K562 (cell line): Measurements from ENCODE around the gene JPT2. TPM values are rescaled to one million over a fixed set of nuclear protein-coding genes. Genes with fewer than 3 reads are reported as not detected.
A peak's percentile ranks its signal among the peaks of the same experiment; 100 is the strongest.

Experiments
- CBFA2T2 ChIP-seq: fragments of 450-650 bp; conservative IDR thresholded peaks from 2 replicates; pipeline ENCODE4 v1.6.1; 2017; ENCODE audit warnings: mild to moderate bottlenecking
- IRF2 ChIP-seq: sonication (generic); formaldehyde crosslinking; IDR thresholded peaks from 2 replicates; pipeline ENCODE4 v1.8.1; 2022; ENCODE audit warnings: mild to moderate bottlenecking, missing genetic modification reagents
- XRCC5 ChIP-seq: fragments of 200-400 bp; formaldehyde crosslinking; IDR thresholded peaks from 2 replicates; pipeline ENCODE4 v1.6.1; 2017; ENCODE audit warnings: low read depth, mild to moderate bottlenecking, low read length
- ZNF23 ChIP-seq: fragments of 250-450 bp; sonication (Bioruptor Pico); IDR thresholded peaks from 2 replicates; pipeline ENCODE4 v1.4.0; 2020; ENCODE audit warnings: mild to moderate bottlenecking
- ZNF263 ChIP-seq: sonication (generic); formaldehyde crosslinking; IDR thresholded peaks from 2 replicates; pipeline ENCODE4 v1.8.0; 2022; ENCODE audit warnings: mild to moderate bottlenecking, missing genetic modification reagents, borderline replicate concordance
- ZNF347 ChIP-seq: fragments of 450-650 bp; formaldehyde crosslinking; IDR thresholded peaks from 2 replicates; pipeline ENCODE4 v1.4.0; 2020; ENCODE audit warnings: low read depth, mild to moderate bottlenecking, moderate library complexity
- polyA plus RNA-seq, 8 experiments: library from polyadenylated mRNA; depleted of rRNA in 4 of 8; stranded (reverse) in 5 of 8; unstranded in 3 of 8; fragments of >200 nt; fragmentation: Nextera tagmentation in 2 of 8; fragmentation: Illumina TruSeq in 1 of 8; extraction: Ambion mirVana in 2 of 8; extraction: Trizol in 1 of 8; gene quantifications; 2 replicates each; pipeline versions ENCODE4 v1.2.1 to v1.2.3, GENCODE V29; 2011 to 2014; ENCODE audit warnings: inconsistent platforms in 1 of 8, missing spikeins in 1 of 8
- total RNA-seq, 7 experiments: library from RNA; depleted of rRNA in 6 of 7; stranded (reverse); fragments of >200 nt in 6 of 7; fragmentation: Illumina TruSeq in 2 of 7; extraction: Trizol in 2 of 7; gene quantifications; 2 replicates each; pipeline versions ENCODE4 v1.2.1 to v1.2.3, GENCODE V29; 2011 to 2021; ENCODE audit warnings: low replicate concordance in 1 of 7
- TF ChIP-seq, protein P1 (sequence below), 2 experiments: fragments of 450-650 bp; IDR thresholded peaks; 2 replicates each; pipeline ENCODE4 v1.6.1; 2018; ENCODE audit warnings: mild to moderate bottlenecking in 2 of 2, low read depth in 1 of 2; ENCODE audit not compliant: partially characterized antibody in 2 of 2
- TF ChIP-seq, protein P2 (sequence below): sonication (generic); formaldehyde crosslinking; IDR thresholded peaks from 2 replicates; pipeline ENCODE4 v1.9.0; 2022; ENCODE audit warnings: mild to moderate bottlenecking, missing genetic modification reagents
- TF ChIP-seq, protein P3 (sequence below): sonication (generic); formaldehyde crosslinking; IDR thresholded peaks from 2 replicates; pipeline ENCODE4 v1.4.0; 2020; ENCODE audit warnings: mild to moderate bottlenecking, missing genetic modification reagents
- TF ChIP-seq, protein P4 (sequence below), 2 experiments: fragments of 450-650 bp in 1 of 2; sonication (generic) in 1 of 2; formaldehyde crosslinking in 1 of 2; IDR thresholded peaks; 2 replicates each; pipeline versions ENCODE4 v1.7.1 to v1.9.0; 2016 to 2022; ENCODE audit warnings: inconsistent platforms in 1 of 2, mild to moderate bottlenecking in 1 of 2, missing genetic modification reagents in 1 of 2

The JPT2 gene
- total and polyA plus RNA-seq, 9 of the 15 experiments (the other 6 are each of a cell fraction or from before 2014, with no cell fraction given), result 25.5 to 133 (median 106) TPM

DNA sequence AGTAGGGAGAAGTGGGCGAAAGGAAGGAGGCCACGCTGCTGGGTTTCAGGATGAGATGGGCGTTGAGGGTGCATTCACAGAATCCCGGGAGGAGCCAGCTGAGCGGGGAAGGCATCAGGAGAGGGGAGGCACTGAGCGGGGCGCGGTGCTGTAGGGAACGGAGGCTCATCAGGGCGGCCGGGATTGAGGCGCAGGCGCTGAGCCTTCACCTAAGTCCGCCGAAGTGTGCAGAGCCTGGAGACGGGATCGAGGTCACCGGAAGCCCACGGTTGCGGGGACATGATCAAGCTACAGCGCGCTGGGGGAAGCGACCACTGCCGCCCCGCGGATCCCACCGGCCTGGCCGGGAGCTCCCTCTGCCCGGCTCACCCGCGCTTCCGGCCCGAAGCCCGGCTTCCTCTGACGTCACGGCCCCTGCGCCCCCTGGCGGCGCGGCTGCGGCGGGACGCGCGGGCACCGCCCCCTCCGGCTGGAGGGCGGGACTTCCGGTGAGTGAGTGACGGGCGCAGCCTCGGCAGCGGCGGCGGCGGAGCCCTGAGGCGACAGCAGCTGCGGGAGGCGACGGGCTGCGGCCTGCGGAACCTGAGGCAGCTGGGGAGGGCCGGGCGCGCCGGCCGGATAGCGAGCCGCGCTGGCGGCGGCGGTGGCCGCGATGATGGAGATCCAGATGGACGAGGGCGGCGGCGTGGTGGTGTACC lies 27.8 kb downstream of the JPT2 start, which contains the start of gene MAPK8IP3 (continued):
- TF ChIP-seq, protein P1, sequence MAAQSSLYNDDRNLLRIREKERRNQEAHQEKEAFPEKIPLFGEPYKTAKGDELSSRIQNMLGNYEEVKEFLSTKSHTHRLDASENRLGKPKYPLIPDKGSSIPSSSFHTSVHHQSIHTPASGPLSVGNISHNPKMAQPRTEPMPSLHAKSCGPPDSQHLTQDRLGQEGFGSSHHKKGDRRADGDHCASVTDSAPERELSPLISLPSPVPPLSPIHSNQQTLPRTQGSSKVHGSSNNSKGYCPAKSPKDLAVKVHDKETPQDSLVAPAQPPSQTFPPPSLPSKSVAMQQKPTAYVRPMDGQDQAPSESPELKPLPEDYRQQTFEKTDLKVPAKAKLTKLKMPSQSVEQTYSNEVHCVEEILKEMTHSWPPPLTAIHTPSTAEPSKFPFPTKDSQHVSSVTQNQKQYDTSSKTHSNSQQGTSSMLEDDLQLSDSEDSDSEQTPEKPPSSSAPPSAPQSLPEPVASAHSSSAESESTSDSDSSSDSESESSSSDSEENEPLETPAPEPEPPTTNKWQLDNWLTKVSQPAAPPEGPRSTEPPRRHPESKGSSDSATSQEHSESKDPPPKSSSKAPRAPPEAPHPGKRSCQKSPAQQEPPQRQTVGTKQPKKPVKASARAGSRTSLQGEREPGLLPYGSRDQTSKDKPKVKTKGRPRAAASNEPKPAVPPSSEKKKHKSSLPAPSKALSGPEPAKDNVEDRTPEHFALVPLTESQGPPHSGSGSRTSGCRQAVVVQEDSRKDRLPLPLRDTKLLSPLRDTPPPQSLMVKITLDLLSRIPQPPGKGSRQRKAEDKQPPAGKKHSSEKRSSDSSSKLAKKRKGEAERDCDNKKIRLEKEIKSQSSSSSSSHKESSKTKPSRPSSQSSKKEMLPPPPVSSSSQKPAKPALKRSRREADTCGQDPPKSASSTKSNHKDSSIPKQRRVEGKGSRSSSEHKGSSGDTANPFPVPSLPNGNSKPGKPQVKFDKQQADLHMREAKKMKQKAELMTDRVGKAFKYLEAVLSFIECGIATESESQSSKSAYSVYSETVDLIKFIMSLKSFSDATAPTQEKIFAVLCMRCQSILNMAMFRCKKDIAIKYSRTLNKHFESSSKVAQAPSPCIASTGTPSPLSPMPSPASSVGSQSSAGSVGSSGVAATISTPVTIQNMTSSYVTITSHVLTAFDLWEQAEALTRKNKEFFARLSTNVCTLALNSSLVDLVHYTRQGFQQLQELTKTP (IDR thresholded peaks at IDR 0.05; ENCODE audit: low read depth in 1 of 2, partially characterized antibody in 2 of 2), result no peak
- TF ChIP-seq, protein P2, sequence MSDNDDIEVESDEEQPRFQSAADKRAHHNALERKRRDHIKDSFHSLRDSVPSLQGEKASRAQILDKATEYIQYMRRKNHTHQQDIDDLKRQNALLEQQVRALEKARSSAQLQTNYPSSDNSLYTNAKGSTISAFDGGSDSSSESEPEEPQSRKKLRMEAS (CRISPR knock-in tag), result no peak
- TF ChIP-seq, protein P3, sequence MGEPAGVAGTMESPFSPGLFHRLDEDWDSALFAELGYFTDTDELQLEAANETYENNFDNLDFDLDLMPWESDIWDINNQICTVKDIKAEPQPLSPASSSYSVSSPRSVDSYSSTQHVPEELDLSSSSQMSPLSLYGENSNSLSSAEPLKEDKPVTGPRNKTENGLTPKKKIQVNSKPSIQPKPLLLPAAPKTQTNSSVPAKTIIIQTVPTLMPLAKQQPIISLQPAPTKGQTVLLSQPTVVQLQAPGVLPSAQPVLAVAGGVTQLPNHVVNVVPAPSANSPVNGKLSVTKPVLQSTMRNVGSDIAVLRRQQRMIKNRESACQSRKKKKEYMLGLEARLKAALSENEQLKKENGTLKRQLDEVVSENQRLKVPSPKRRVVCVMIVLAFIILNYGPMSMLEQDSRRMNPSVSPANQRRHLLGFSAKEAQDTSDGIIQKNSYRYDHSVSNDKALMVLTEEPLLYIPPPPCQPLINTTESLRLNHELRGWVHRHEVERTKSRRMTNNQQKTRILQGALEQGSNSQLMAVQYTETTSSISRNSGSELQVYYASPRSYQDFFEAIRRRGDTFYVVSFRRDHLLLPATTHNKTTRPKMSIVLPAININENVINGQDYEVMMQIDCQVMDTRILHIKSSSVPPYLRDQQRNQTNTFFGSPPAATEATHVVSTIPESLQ (CRISPR knock-in tag), result no peak
- TF ChIP-seq, protein P4, sequence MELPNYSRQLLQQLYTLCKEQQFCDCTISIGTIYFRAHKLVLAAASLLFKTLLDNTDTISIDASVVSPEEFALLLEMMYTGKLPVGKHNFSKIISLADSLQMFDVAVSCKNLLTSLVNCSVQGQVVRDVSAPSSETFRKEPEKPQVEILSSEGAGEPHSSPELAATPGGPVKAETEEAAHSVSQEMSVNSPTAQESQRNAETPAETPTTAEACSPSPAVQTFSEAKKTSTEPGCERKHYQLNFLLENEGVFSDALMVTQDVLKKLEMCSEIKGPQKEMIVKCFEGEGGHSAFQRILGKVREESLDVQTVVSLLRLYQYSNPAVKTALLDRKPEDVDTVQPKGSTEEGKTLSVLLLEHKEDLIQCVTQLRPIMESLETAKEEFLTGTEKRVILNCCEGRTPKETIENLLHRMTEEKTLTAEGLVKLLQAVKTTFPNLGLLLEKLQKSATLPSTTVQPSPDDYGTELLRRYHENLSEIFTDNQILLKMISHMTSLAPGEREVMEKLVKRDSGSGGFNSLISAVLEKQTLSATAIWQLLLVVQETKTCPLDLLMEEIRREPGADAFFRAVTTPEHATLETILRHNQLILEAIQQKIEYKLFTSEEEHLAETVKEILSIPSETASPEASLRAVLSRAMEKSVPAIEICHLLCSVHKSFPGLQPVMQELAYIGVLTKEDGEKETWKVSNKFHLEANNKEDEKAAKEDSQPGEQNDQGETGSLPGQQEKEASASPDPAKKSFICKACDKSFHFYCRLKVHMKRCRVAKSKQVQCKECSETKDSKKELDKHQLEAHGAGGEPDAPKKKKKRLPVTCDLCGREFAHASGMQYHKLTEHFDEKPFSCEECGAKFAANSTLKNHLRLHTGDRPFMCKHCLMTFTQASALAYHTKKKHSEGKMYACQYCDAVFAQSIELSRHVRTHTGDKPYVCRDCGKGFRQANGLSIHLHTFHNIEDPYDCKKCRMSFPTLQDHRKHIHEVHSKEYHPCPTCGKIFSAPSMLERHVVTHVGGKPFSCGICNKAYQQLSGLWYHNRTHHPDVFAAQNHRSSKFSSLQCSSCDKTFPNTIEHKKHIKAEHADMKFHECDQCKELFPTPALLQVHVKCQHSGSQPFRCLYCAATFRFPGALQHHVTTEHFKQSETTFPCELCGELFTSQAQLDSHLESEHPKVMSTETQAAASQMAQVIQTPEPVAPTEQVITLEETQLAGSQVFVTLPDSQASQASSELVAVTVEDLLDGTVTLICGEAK (IDR thresholded peaks at IDR 0.05), result peak; percentile 95
- TF ChIP-seq, protein P4 (CRISPR knock-in tag; IDR thresholded peaks at IDR 0.05), result no peak
- TF ChIP-seq ZNF23 (CRISPR knock-in tag) (no peak), CBFA2T2 (no peak), ZNF263 (CRISPR knock-in tag) (no peak; the same call in 1 of the 2 replicates), XRCC5 (peak; percentile 94), IRF2 (CRISPR knock-in tag) (no peak), ZNF347 (CRISPR knock-in tag) (no peak)
